Smooth muscle cell (in vitro differentiated cells): ENCODE results near the gene SAMD4A. TPM values are rescaled to one million over a fixed set of nuclear protein-coding genes. Genes with fewer than 3 reads are reported as not detected.

Source experiments
- DNase-seq: peaks from one replicate; lab custom pipeline; 2025; ENCODE audit not compliant: unreplicated experiment; lab: John Stamatoyannopoulos, UW
- H2AFZ ChIP-seq: fragments of 200-600 bp; sonication (generic); 2 replicates; pipeline ENCODE4 v1.6.0; 2016; ENCODE audit warnings: antibody characterized with exemption, low read depth, mild to moderate bottlenecking
- H3F3A ChIP-seq: fragments of 200-600 bp; sonication (generic); 2 replicates; pipeline ENCODE4 v1.6.0; 2017; ENCODE audit warnings: antibody characterized with exemption, low read depth
- H3K27ac ChIP-seq: fragments of 200-600 bp; sonication (generic); 2 replicates; pipeline ENCODE4 v1.5.1; 2016; ENCODE audit warnings: low read depth, mild to moderate bottlenecking
- H3K27me3 ChIP-seq: fragments of 200-600 bp; sonication (generic); 2 replicates; pipeline ENCODE4 v1.6.1; 2016; ENCODE audit warnings: low read depth, mild to moderate bottlenecking
- H3K36me3 ChIP-seq: fragments of 200-600 bp; sonication (generic); 2 replicates; pipeline ENCODE4 v1.5.1; 2016; ENCODE audit warnings: low read depth
- H3K4me1 ChIP-seq: fragments of 200-600 bp; sonication (generic); 2 replicates; pipeline ENCODE4 v1.5.1; 2016; ENCODE audit warnings: low read depth
- H3K4me2 ChIP-seq: fragments of 200-600 bp; sonication (generic); 2 replicates; pipeline ENCODE4 v1.6.0; 2016; ENCODE audit warnings: mild to moderate bottlenecking
- H3K4me3 ChIP-seq: fragments of 200-600 bp; sonication (generic); 2 replicates; pipeline ENCODE4 v1.5.1; 2016; ENCODE audit warnings: mild to moderate bottlenecking
- H3K79me2 ChIP-seq: fragments of 200-600 bp; sonication (generic); 2 replicates; pipeline ENCODE4 v1.6.0; 2016; ENCODE audit warnings: low read depth, mild to moderate bottlenecking
- H3K9ac ChIP-seq: fragments of 200-600 bp; sonication (generic); 2 replicates; pipeline ENCODE4 v1.6.0; 2016; ENCODE audit warnings: low read depth
- H3K9me3 ChIP-seq: fragments of 200-600 bp; sonication (generic); replicated peaks from 2 replicates; pipeline ENCODE4 v1.5.1; 2016; ENCODE audit warnings: low read depth
- H4K20me1 ChIP-seq: fragments of 200-600 bp; sonication (generic); 2 replicates; pipeline ENCODE4 v1.6.0; 2016; ENCODE audit warnings: low read depth
- CTCF ChIP-seq: fragments of 200-600 bp; sonication (generic); IDR thresholded peaks from 2 replicates; pipeline ENCODE4 v1.5.1; 2017; ENCODE audit warnings: borderline replicate concordance, mild to moderate bottlenecking, antibody characterized with exemption; ENCODE audit not compliant: insufficient read depth, poor library complexity, severe bottlenecking
- WGBS: methylation state at CpG from one replicate; pipeline ENCODE4 v1.1.7; 2016; ENCODE audit warnings: low lambda C conversion rate; 5-methylcytosine and 5-hydroxymethylcytosine counted together
- polyA plus RNA-seq: library from polyadenylated mRNA; unstranded; fragments of >200 nt; fragmentation: Nextera tagmentation; extraction: Ambion mirVana; gene quantifications from 2 replicates; pipeline ENCODE4 v1.2.1, GENCODE V29; 2016
- total RNA-seq: library from RNA; depleted of rRNA; stranded (reverse); fragments of >200 nt; gene quantifications from 2 replicates; pipeline ENCODE4 v1.2.3, GENCODE V29; 2014

The SAMD4A gene
- total and polyA plus RNA-seq, 2 experiments from 2014 or later = 9.2 to 36.7 TPM

- no peaks in the 10 kb centered on the region for H3K36me3 ChIP-seq
- TF ChIP-seq CTCF = no peak
- 91% methylated on average over 5 of the region's 5 CpGs for WGBS
- no peak overlapping the region for H3K27ac ChIP-seq
- no peak overlapping the region for H3K4me2 ChIP-seq
- H3K27me3 ChIP-seq = no peaks in the 10 kb centered on the region
- H3K9me3 ChIP-seq = no peaks in the 10 kb centered on the region
- DNase-seq = no peak
- no peak overlapping the region for H2AFZ ChIP-seq
- H3K4me3 ChIP-seq = no peak overlapping the region
- no peak overlapping the region for H3K9ac ChIP-seq
- H3K4me1 ChIP-seq = no peaks in the 10 kb centered on the region
- peaks cover 10% of the 10 kb centered on the region for H3F3A ChIP-seq
- peaks cover 71% of the 10 kb centered on the region for H3K79me2 ChIP-seq
- H4K20me1 ChIP-seq = peaks cover 95% of the 10 kb centered on the region
These were observed 157.9 kb downstream of the SAMD4A start for GRCh38 chr14:54724676-54725325.

- TF ChIP-seq CTCF = no peak
- no peak for DNase-seq
- H3K36me3 ChIP-seq = no peaks in the 10 kb centered on the region
- no peaks in the 10 kb centered on the region for H3K9me3 ChIP-seq
- H3K4me1 ChIP-seq = no peaks in the 10 kb centered on the region
- no peak overlapping the region for H2AFZ ChIP-seq
- no peak overlapping the region for H3K27ac ChIP-seq
- peaks cover 96% of the 10 kb centered on the region for H4K20me1 ChIP-seq
- H3K9ac ChIP-seq = no peak overlapping the region
- H3K27me3 ChIP-seq = no peaks in the 10 kb centered on the region
- H3K4me2 ChIP-seq = no peak overlapping the region
- H3K79me2 ChIP-seq = peaks cover 63% of the 10 kb centered on the region
- H3F3A ChIP-seq = peaks cover 10% of the 10 kb centered on the region
- H3K4me3 ChIP-seq = no peak overlapping the region
These were observed 159.1 kb downstream of the SAMD4A start for GRCh38 chr14:54725998-54726397.

GRCh38 chr14:54727929-54728328 is 161.0 kb downstream of the SAMD4A start:
- Histone ChIP-seq H3K4me3 (no peak overlapping the region), H3K27me3 (no peaks in the 10 kb centered on the region), H3K27ac (no peak overlapping the region), H2AFZ (no peak overlapping the region), H3K4me1 (no peaks in the 10 kb centered on the region), H3F3A (peaks cover 13% of the 10 kb centered on the region), H3K9me3 (no peaks in the 10 kb centered on the region), H4K20me1 (peaks cover 94% of the 10 kb centered on the region), H3K79me2 (peaks cover 61% of the 10 kb centered on the region), H3K4me2 (no peak overlapping the region), H3K9ac (no peak overlapping the region), H3K36me3 (no peaks in the 10 kb centered on the region)
- WGBS = 87% methylated on average over 7 of the region's 7 CpGs
- DNase-seq = no peak
- no peak for TF ChIP-seq CTCF
